ENCODE data around the gene MINDY4B. TPM values are rescaled to one million over a fixed set of nuclear protein-coding genes. Genes with fewer than 3 reads are reported as not detected.

Gene MINDY4B
- polyA plus RNA-seq, 4 donors, result 0.16 TPM; not detected in 3

DNA sequence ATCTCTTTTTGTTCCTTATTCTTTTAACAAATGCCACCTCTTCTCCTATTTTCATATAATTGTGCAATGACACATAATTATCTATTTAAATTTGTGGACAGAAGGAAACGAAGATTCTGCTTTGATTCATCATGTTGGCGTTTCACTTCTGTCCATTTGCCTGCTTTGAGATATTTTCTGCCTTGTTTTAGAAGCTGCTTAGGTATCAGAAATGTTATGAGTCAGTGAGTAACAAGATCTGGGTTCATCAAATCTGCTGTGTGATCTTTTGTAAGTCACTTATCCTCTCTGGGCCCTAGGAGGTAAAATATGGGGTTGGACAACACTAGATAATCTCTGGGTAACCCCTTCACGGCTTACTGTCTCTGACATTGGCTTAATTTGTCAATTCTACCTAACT is 7.3 kb upstream of the MINDY4B start:
- H3K4me3 ChIP-seq (ENCODE audit: low read depth in 1 of 3, low read length in 3 of 3), result no peak overlapping the region
- DNase-seq (no peak), FAIRE-seq (no peak)
- no peaks in the 10 kb centered on the region for H3K4me1 ChIP-seq (ENCODE audit: control insufficient read depth in 3 of 3, insufficient read depth in 2 of 3, low read depth in 1 of 3, low read length in 2 of 3)
- no peaks in the 10 kb centered on the region for H3K9me3 ChIP-seq (ENCODE audit: control insufficient read depth in 2 of 2, insufficient read depth in 1 of 2, low read depth in 1 of 2, low read length in 1 of 2)
- WGBS, 3 donors, result 54 to 71% (median 60%) methylated on average over 3 of the region's 3 CpGs
- no peaks in the 10 kb centered on the region for H3K36me3 ChIP-seq (ENCODE audit: control insufficient read depth in 3 of 3, insufficient read depth in 2 of 3, low read depth in 1 of 3, low read length in 3 of 3)
- no peak overlapping the region for H3K27ac ChIP-seq (ENCODE audit: low read depth in 1 of 3, low read length in 2 of 3)
- no peaks in the 10 kb centered on the region for H3K27me3 ChIP-seq (ENCODE audit: control insufficient read depth in 3 of 3, insufficient read depth in 3 of 3, low read length in 3 of 3)

DNA sequence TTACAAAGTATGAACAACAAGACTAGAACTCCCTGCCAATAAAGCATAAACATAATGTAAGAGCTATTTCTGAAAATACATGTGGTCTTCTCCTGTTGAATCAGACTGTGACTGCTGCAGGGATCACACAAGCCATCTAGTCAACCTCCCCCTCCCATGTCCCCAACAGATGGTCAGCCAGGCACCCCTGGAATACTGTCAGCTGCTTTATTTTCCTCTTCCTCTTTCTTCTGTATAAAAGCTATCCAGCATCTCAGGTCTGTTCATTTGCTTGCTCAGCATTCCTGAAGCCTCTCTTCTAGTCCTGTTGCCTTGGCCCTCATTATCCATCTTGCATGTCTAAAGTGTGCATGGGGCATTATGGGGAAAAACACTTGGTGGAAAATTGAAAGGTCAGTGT is 6.5 kb upstream of the MINDY4B start:
- H3K9me3 ChIP-seq (ENCODE audit: control insufficient read depth in 2 of 2, insufficient read depth in 1 of 2, low read depth in 1 of 2, low read length in 1 of 2), result no peaks in the 10 kb centered on the region
- H3K36me3 ChIP-seq (ENCODE audit: control insufficient read depth in 3 of 3, insufficient read depth in 2 of 3, low read depth in 1 of 3, low read length in 3 of 3), result no peaks in the 10 kb centered on the region
- no peak for DNase-seq
- no peaks in the 10 kb centered on the region for H3K27me3 ChIP-seq (ENCODE audit: control insufficient read depth in 3 of 3, insufficient read depth in 3 of 3, low read length in 3 of 3)
- no peak overlapping the region for H3K4me3 ChIP-seq (ENCODE audit: low read depth in 1 of 3, low read length in 3 of 3)
- FAIRE-seq, result no peak
- H3K27ac ChIP-seq (ENCODE audit: low read depth in 1 of 3, low read length in 2 of 3), result no peak overlapping the region
- no peaks in the 10 kb centered on the region for H3K4me1 ChIP-seq (ENCODE audit: control insufficient read depth in 3 of 3, insufficient read depth in 2 of 3, low read depth in 1 of 3, low read length in 2 of 3)

DNA sequence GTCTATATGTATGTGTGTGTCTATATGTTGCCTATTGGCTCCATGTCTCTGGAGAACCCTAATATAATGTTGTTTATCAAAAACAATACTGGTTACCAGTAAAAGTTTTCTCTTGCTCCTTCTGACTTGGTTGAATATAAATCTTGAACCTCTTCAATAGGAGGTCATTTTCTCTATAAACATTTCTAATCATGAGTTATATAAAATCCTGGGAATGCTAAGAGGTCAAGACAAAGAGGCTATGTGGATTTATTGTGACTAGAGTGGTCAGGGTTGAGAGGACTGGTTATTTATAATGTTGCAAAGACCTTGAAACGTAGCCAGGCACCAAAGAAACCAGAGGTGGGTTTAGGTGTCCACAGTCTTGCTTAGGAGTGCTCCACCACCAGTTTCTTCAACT is 1.2 kb upstream of the MINDY4B start:
- no peak for DNase-seq
- 56 to 68% (median 63%) methylated on average over 1 of the region's 1 CpG for WGBS, 3 donors

DNA sequence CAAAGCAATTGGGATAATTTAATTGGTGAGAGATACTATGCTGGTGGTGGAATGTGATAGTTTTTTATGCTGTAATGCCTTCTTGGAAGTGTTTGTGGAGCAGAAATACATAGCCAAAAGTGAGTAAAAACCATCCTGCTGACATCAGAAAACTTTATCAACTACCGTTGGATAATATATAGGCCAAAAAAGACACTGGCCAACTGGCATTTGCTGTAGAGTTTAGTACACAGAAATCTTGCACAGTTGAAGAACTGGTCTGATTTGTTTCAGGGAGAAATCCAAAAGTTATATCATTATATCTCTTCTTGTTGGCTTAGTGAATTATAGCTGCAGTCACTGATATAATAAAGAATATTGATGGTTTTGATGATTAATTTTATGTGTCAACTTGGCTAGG is 507 bp upstream of the MINDY4B start:
- Histone ChIP-seq H3K9me3 (ENCODE audit: control insufficient read depth in 2 of 2, insufficient read depth in 1 of 2, low read depth in 1 of 2, low read length in 1 of 2) (no peaks in the 10 kb centered on the region), H3K27ac (ENCODE audit: low read depth in 1 of 3, low read length in 2 of 3) (no peak overlapping the region), H3K36me3 (ENCODE audit: control insufficient read depth in 3 of 3, insufficient read depth in 2 of 3, low read depth in 1 of 3, low read length in 3 of 3) (no peaks in the 10 kb centered on the region), H3K4me1 (ENCODE audit: control insufficient read depth in 3 of 3, insufficient read depth in 2 of 3, low read depth in 1 of 3, low read length in 2 of 3) (no peaks in the 10 kb centered on the region), H3K27me3 (ENCODE audit: control insufficient read depth in 3 of 3, insufficient read depth in 3 of 3, low read length in 3 of 3) (no peaks in the 10 kb centered on the region), H3K4me3 (ENCODE audit: low read depth in 1 of 3, low read length in 3 of 3) (no peak overlapping the region)
- no peak for FAIRE-seq
- DNase-seq, result no peak
- 55 to 62% (median 59%) methylated on average over 1 of the region's 1 CpG for WGBS, 3 donors

More for the DNA sequence above, 1.2 kb upstream of the MINDY4B start:
- H3K36me3 ChIP-seq (ENCODE audit: control insufficient read depth in 3 of 3, insufficient read depth in 2 of 3, low read depth in 1 of 3, low read length in 3 of 3), result no peaks in the 10 kb centered on the region
- no peak overlapping the region for H3K27ac ChIP-seq (ENCODE audit: low read depth in 1 of 3, low read length in 2 of 3)
- no peaks in the 10 kb centered on the region for H3K4me1 ChIP-seq (ENCODE audit: control insufficient read depth in 3 of 3, insufficient read depth in 2 of 3, low read depth in 1 of 3, low read length in 2 of 3)
- no peaks in the 10 kb centered on the region for H3K9me3 ChIP-seq (ENCODE audit: control insufficient read depth in 2 of 2, insufficient read depth in 1 of 2, low read depth in 1 of 2, low read length in 1 of 2)
- FAIRE-seq, result no peak
- H3K4me3 ChIP-seq (ENCODE audit: low read depth in 1 of 3, low read length in 3 of 3), result no peak overlapping the region
- H3K27me3 ChIP-seq (ENCODE audit: control insufficient read depth in 3 of 3, insufficient read depth in 3 of 3, low read length in 3 of 3), result no peaks in the 10 kb centered on the region

DNA sequence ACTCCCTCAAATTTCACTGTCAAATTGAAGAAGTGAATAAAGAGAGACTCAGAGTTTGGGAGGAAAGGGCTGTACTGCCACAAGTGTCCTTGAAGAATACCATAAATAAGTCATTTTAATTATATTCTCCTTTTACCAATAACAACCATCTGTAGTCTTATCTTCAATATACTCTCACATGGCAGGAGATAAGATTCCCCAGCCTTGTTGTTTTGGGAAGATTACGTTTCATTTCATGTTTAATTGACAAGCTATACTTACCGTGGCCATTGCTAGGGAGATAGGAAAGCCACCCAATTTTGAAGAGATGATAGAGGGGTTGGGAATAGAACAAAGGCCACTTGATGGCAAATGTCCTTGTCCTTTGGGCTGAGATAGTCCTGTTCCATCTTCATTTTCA is 2.3 kb downstream of the MINDY4B start:
- Histone ChIP-seq H3K4me3 (ENCODE audit: low read depth in 1 of 3, low read length in 3 of 3) (no peak overlapping the region), H3K27me3 (ENCODE audit: control insufficient read depth in 3 of 3, insufficient read depth in 3 of 3, low read length in 3 of 3) (no peaks in the 10 kb centered on the region), H3K36me3 (ENCODE audit: control insufficient read depth in 3 of 3, insufficient read depth in 2 of 3, low read depth in 1 of 3, low read length in 3 of 3) (no peaks in the 10 kb centered on the region), H3K9me3 (ENCODE audit: control insufficient read depth in 2 of 2, insufficient read depth in 1 of 2, low read depth in 1 of 2, low read length in 1 of 2) (no peaks in the 10 kb centered on the region), H3K27ac (ENCODE audit: low read depth in 1 of 3, low read length in 2 of 3) (no peak overlapping the region), H3K4me1 (ENCODE audit: control insufficient read depth in 3 of 3, insufficient read depth in 2 of 3, low read depth in 1 of 3, low read length in 2 of 3) (no peaks in the 10 kb centered on the region)
- no peak for FAIRE-seq
- no peak for DNase-seq
- WGBS, 3 donors, result 51 to 61% (median 53%) methylated on average over 2 of the region's 2 CpGs

DNA sequence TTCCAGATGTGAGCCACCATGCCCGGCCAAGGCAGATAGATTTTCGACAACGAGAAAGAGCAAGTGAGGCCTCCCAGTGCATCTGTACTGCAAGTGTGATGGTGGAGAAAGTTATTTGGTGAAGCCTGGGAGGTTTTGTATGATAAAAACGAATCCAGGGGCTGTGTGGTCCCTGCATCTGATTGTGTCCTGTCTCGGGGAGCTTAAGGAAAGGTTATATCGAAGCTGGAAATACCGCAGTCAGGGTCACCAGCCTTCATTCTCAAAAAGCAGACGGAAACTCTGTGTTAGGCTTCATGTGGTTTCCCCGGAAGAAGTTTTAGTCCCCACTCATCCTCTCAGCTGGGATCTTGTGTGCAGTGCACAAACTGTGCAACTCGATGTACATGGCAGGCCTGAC is 3.4 kb downstream of the MINDY4B start:
- 85 to 89% (median 86%) methylated on average over 10 of the region's 10 CpGs for WGBS, 3 donors
- Histone ChIP-seq H3K4me1 (ENCODE audit: control insufficient read depth in 3 of 3, insufficient read depth in 2 of 3, low read depth in 1 of 3, low read length in 2 of 3) (no peaks in the 10 kb centered on the region), H3K4me3 (ENCODE audit: low read depth in 1 of 3, low read length in 3 of 3) (no peak overlapping the region), H3K9me3 (ENCODE audit: control insufficient read depth in 2 of 2, insufficient read depth in 1 of 2, low read depth in 1 of 2, low read length in 1 of 2) (no peaks in the 10 kb centered on the region), H3K36me3 (ENCODE audit: control insufficient read depth in 3 of 3, insufficient read depth in 2 of 3, low read depth in 1 of 3, low read length in 3 of 3) (no peaks in the 10 kb centered on the region), H3K27me3 (ENCODE audit: control insufficient read depth in 3 of 3, insufficient read depth in 3 of 3, low read length in 3 of 3) (no peaks in the 10 kb centered on the region), H3K27ac (ENCODE audit: low read depth in 1 of 3, low read length in 2 of 3) (no peak overlapping the region)
- no peak for DNase-seq
- no peak for FAIRE-seq

DNA sequence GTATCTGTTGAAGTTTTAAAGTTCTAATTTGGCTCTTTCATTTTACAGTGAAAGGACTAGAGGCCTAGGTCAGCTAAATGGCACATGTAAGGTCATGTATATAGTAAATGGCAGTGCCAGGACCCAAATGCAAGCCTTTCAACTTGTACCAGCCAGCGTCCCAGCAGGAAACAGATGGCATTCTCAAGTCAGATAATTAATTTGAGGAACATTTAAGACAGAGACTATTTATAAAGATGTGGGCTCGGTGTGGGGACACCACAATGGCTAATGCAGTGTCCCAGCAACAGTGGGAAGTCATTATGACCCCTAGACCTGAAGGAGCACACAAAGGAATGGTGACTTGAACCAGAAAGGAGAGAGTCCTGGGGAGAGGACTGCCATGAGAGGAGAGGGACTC is 6.1 kb downstream of the MINDY4B start:
- no peaks in the 10 kb centered on the region for H3K9me3 ChIP-seq (ENCODE audit: control insufficient read depth in 2 of 2, insufficient read depth in 1 of 2, low read depth in 1 of 2, low read length in 1 of 2)
- 52 to 58% (median 53%) methylated on average over 2 of the region's 2 CpGs for WGBS, 3 donors
- H3K4me1 ChIP-seq (ENCODE audit: control insufficient read depth in 3 of 3, insufficient read depth in 2 of 3, low read depth in 1 of 3, low read length in 2 of 3), result no peaks in the 10 kb centered on the region
- no peak overlapping the region for H3K4me3 ChIP-seq (ENCODE audit: low read depth in 1 of 3, low read length in 3 of 3)
- H3K27me3 ChIP-seq (ENCODE audit: control insufficient read depth in 3 of 3, insufficient read depth in 3 of 3, low read length in 3 of 3), result no peaks in the 10 kb centered on the region
- H3K27ac ChIP-seq (ENCODE audit: low read depth in 1 of 3, low read length in 2 of 3), result no peak overlapping the region
- H3K36me3 ChIP-seq (ENCODE audit: control insufficient read depth in 3 of 3, insufficient read depth in 2 of 3, low read depth in 1 of 3, low read length in 3 of 3), result no peaks in the 10 kb centered on the region
- DNase-seq, result no peak
- FAIRE-seq, result no peak

DNA sequence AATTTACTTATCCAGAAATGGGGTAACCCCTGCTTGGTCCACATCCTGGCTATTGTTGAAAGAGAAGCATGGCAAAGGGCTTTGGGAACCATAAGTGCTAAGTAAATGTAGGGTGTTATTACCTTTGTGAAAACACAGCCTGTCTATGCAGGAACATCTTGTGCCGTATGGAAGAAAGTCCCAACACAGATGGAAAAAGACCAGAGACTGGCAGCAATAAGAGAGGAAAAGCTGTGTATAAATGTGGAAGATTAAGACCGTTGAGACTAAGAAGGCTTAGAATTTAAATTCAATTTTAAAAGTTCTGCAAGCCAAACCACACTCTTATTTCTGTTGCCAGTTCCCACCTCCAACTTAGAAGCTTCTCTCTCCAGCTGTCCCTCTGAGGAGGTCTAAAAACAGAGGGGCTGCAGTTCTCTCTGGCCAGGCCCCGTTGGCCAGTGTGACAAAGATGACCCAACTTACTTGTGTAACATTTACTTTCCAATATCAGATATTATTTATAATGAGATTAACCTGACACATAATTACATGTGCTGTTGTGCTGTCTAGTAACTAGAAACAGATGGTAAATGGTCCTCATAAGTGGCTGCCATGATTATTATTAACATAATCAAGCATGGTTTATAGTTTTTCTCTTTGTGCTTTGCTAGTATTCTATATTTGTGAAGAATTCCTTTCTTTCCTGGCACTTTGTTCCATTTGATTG is 7.0 kb downstream of the MINDY4B start:
- no peaks in the 10 kb centered on the region for H3K4me1 ChIP-seq (ENCODE audit: control insufficient read depth in 3 of 3, insufficient read depth in 2 of 3, low read depth in 1 of 3, low read length in 2 of 3)

DNA sequence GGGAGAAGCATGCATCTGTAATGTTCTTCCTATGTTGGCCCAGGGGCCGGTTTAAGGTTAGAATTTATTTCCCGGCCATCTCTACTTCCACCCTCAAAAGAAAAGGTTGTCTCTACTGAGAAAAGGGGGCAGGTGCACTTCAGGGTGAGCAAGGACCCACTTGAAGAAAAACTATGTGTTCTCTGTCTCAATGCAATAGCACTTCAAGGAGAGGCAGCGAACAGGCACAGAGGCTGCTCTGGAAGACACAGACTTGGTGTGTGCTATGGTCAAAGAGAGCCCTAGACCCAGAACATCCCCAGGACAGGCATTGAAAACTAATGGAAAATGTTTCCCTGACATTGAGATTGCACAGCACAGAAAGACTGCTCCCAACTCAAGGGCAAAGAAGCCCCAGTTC is 7.6 kb downstream of the MINDY4B start:
- FAIRE-seq (no peak), DNase-seq (no peak)
- H3K27me3 ChIP-seq (ENCODE audit: control insufficient read depth in 3 of 3, insufficient read depth in 3 of 3, low read length in 3 of 3), result no peaks in the 10 kb centered on the region
- no peaks in the 10 kb centered on the region for H3K9me3 ChIP-seq (ENCODE audit: control insufficient read depth in 2 of 2, insufficient read depth in 1 of 2, low read depth in 1 of 2, low read length in 1 of 2)
- no peak overlapping the region for H3K4me3 ChIP-seq (ENCODE audit: low read depth in 1 of 3, low read length in 3 of 3)
- H3K27ac ChIP-seq (ENCODE audit: low read depth in 1 of 3, low read length in 2 of 3), result no peak overlapping the region
- 86 to 97% (median 92%) methylated on average over 3 of the region's 3 CpGs for WGBS, 3 donors
- no peaks in the 10 kb centered on the region for H3K4me1 ChIP-seq (ENCODE audit: control insufficient read depth in 3 of 3, insufficient read depth in 2 of 3, low read depth in 1 of 3, low read length in 2 of 3)
- no peaks in the 10 kb centered on the region for H3K36me3 ChIP-seq (ENCODE audit: control insufficient read depth in 3 of 3, insufficient read depth in 2 of 3, low read depth in 1 of 3, low read length in 3 of 3)

More for the DNA sequence above, 7.0 kb downstream of the MINDY4B start:
- Histone ChIP-seq H3K36me3 (ENCODE audit: control insufficient read depth in 3 of 3, insufficient read depth in 2 of 3, low read depth in 1 of 3, low read length in 3 of 3) (no peaks in the 10 kb centered on the region), H3K4me3 (ENCODE audit: low read depth in 1 of 3, low read length in 3 of 3) (no peak overlapping the region), H3K27me3 (ENCODE audit: control insufficient read depth in 3 of 3, insufficient read depth in 3 of 3, low read length in 3 of 3) (no peaks in the 10 kb centered on the region), H3K9me3 (ENCODE audit: control insufficient read depth in 2 of 2, insufficient read depth in 1 of 2, low read depth in 1 of 2, low read length in 1 of 2) (no peaks in the 10 kb centered on the region), H3K27ac (ENCODE audit: low read depth in 1 of 3, low read length in 2 of 3) (no peak overlapping the region)
- DNase-seq, result no peak
- 69 to 81% (median 72%) methylated on average over 3 of the region's 3 CpGs for WGBS, 3 donors
- FAIRE-seq, result no peak

Data from small intestine (tissue), 7 donors.